GM19467 (cell line): Measurements from ENCODE around the gene COL6A3.
"Not testable (repeated sequence)": the region's sequence is repeated elsewhere in the genome, so short reads cannot be mapped to it uniquely, and the experiment has no call there.

Experiments used
- ATAC-seq: cut with Tn5 transposase; IDR thresholded peaks from one replicate; pipeline ENCODE4 v1.9.1; 2021; ENCODE audit warnings: mild to moderate bottlenecking, moderate library complexity; ENCODE audit not compliant: unreplicated experiment

Gene COL6A3

GRCh38 chr2:237422309-237422708 is 8.3 kb upstream of the COL6A3 start:
- ATAC-seq: no peak

GRCh38 chr2:237421542-237422116 is 7.7 kb upstream of the COL6A3 start:
- no peak for ATAC-seq

GRCh38 chr2:237418300-237418699 is 4.3 kb upstream of the COL6A3 start:
- ATAC-seq: no peak

DNA sequence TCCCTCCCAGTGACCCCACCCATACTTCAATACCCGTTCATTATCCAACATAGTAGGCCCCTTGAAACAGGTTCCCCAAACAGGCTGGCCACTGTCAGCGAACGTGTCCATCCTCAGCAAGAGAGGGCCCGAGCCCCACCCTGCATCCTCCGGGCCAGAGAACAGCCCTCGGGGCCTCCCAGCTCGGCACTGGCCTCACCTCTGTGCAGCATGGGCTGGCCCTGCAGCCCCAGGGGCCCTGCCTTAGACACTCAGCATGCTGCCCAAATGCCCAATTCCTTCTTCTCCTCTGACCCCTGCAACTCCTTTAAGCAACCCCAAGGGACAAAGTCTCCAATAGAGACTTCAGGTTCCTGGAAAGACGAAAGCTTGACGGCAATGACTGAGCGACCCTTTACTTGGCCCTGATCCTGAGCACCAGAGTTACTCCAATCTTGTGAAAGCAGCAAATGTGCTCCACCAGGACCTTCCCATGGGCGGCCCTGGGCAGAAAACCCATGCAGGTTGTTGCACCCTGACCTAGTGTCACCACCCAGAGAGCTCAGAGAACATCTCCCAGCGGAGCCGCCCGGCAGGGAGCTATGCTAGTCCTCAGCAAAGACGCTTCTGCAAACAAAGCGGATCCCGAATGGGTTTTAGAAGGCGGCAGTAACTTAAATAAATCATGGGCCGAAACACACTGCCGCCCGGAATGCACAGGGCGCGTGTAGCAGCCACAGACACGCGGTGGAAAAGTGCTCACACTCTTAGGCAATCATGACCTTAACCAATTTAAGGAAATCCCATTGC is 782 bp downstream of the COL6A3 start:
- ATAC-seq: no peak

DNA sequence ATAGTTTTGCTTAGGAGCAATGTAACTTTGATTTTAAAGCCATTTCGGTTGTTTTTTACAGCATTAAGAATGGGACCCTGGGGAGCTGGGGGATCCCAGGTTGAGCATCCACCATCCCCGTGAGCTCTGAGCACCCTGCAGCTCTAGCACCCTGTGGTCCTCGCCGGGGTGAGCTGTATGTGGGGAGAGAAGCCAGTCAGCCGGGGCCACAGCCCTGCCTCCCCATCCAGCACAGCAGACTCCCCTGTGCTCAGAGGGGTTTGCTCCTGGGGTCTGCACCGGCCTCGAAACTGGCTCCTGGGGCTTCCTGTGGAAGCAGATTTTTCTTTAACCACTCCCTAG is 1.3 kb downstream of the COL6A3 start:
- ATAC-seq: no peak

DNA sequence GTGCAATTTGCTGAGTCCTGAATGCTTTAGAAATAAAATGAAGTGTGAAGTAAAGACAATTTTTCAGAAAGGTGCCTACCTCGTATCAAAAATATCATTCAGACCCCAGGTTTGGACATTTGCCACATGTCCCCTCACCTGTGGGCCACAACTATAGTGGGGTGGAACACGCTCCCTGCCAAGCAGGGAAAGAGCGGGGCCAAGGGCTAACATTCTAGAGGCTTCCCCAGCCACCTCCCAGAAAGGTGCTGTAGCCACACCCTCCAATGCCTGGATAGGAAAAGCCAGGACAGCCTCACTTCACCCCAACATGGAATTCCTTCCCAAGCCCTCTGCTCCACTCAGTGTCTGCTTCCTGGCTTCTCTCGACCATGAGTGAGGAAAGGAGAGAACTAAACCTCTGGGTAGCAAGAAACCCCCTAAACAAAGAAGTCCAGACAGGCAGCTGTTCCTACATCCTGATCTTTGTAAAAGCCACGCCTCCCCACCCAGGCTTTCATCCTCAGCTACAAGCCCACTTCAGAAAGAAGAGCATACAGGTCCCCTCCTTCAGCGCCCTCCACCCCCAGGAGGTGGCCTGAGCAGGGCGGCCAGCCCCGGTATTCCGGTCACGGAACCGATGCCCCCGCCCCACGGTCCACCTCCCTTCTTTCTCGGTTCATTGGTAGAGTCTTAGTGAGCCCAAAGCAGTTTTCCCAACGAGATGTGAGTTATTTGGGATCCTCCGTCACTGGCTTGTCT is 2.1 kb downstream of the COL6A3 start:
- no peak for ATAC-seq

DNA sequence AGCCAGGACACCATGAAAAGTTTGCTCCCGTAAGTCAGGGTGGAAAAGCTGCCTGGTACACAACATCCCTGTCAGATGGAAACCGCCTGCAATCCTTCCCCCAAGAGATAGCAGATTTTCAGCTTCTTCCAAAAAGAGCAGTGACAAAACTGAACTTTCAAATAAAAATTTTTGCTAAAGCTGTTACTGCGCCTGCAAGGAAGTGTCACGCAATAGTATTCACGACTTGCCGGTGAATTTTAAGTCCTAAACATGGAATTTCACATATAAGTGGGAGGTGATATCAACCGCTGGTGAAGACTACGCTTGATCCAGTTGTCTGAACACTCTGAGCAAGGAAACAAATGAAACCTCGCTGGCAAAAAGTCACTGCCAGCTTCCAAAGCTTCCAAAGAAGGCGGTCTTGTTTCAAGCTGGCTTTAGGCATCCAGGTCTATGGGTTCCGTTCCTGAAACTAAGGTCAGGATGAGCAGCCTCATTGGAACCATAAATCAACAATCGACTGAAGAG is 2.8 kb downstream of the COL6A3 start:
- no peak for ATAC-seq

DNA sequence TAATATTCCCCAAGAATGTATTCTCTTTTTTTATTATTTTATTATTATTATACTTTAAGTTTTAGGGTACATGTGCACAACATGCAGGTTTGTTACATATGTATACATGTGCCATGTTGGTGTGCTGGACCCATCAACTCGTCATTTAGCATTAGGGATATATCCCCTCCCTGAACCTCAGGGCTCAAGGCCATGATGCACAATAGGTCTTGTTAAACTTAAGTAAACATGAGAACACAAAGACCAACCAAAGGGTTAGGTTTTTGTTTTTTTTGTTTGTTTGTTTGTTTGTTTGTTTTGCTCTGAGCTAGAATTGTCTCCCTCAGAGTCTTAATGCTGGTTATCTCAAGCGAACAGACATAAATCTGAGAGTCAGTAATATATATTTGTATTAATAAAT is 4.7 kb downstream of the COL6A3 start:
- ATAC-seq: not testable (repeated sequence)

DNA sequence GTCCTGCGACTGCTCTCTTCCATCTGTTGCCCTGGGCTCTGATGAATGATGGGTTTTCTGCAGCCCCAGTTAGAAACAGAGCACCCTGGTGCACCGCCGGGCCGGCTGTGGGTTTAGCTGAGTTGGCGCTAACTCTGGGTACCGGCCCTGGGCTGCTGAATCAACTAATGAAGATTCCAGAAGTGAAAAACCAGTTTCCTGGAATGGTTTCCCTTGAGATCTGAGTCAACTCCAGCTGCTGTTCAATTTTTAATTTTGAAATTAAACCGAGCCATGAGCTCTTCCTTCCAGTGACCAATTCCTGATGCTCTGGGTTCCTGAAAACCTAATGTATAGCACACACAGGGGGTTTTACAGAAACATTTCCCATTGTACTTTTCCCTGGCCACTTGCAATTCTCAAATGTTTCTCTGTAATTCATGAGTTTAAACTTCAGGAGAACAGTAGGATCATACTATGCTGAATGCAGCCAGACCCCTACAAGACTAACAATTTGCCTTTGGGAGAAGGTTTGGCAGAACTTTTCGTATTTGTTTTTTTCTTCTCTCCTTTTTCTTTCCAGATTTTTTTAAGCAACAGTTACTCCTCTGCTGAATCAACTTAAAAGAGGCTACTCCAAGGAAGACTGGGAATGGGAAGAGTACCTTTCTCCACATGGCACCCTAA is 5.5 kb downstream of the COL6A3 start:
- ATAC-seq: no peak

- ATAC-seq: no peak
Observed at GRCh38 chr2:237407700-237408099, 6.3 kb downstream of the COL6A3 start.

DNA sequence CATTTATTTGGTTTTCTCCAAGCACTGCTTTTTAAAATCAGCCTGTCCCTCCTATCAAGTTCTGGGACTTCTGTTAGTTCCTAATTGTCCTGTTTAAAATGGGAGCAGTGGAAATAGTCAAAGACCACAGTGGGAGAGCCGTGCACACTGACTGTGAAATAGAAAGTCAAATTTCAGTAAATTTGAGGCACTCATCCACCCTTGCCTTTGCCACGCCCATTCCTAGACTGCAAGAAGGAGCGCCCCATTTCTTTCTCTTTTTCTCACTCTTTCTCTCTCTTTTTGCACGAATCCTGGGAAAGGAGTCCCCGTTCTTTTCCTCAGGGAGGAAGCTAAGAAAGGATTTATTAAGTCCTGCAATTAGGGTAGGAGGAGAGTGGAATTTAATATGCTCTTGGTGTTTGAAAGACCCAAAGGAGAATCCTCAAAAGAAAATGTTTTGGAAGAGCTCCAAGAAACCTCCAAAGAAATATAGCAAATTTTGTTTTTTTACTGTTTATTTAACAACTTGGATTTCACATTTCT is 7.5 kb downstream of the COL6A3 start:
- no peak for ATAC-seq

GRCh38 chr2:237405605-237406004 is 8.4 kb downstream of the COL6A3 start:
- ATAC-seq: no peak

- no peak for ATAC-seq
Observed at GRCh38 chr2:237405006-237405559, 8.9 kb downstream of the COL6A3 start.

DNA sequence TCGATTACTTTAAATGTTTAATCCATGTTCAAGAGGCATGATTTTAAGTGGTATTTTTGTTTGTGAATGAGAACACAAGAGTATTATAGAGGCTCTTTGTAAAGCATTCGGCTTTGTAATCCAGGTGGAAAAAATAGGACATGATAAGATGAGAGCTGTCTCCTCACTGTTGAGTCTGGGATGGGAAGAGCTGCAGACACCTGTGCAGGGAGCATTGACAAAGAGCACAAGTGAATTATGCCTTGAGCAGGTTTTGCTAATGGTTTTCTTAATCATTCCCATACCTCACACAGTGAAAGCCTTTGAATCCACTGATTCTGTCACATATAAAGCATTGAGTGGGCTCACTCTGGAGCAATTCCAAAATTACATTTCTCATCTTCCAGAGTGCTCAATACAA is 9.6 kb downstream of the COL6A3 start:
- ATAC-seq: no peak

- no peak for ATAC-seq
Observed at GRCh38 chr2:237403024-237403882, 10.7 kb downstream of the COL6A3 start.

- no peak for ATAC-seq
Observed at GRCh38 chr2:237400199-237400598, 13.8 kb downstream of the COL6A3 start.

GRCh38 chr2:237397072-237397471 is 16.9 kb downstream of the COL6A3 start:
- ATAC-seq: no peak

- no peak for ATAC-seq
Observed at GRCh38 chr2:237393523-237393922, 20.4 kb downstream of the COL6A3 start.

GRCh38 chr2:237392186-237392585 is 21.8 kb downstream of the COL6A3 start:
- no peak for ATAC-seq

- no peak for ATAC-seq
Observed at GRCh38 chr2:237391140-237391539, 22.8 kb downstream of the COL6A3 start.
